G401 (cell line): ENCODE measurements around the gene TLE6. TPM values are rescaled to one million over a fixed set of nuclear protein-coding genes. Genes with fewer than 3 reads are reported as not detected.
"Not testable (repeated sequence)": the region's sequence is repeated elsewhere in the genome, so short reads cannot be mapped to it uniquely, and the experiment has no call there.

Experiments
- DNase-seq: peaks from one replicate; pipeline ENCODE4 v3.0.0-alpha.2; 2015; ENCODE audit warnings: low spot score
- in situ Hi-C: cut with HindIII; loops from 2 replicates; pipeline ENCODE4 v1.10.0; 2016; ENCODE audit warnings: low sequenced_read_pairs, mixed read lengths
- total RNA-seq: library from RNA; depleted of rRNA; stranded (reverse); fragments of >200 nt; shearing (Covaris generic); gene quantifications from 2 replicates; pipeline ENCODE4 v1.2.3, GENCODE V29; 2014

The TLE6 gene
- total RNA-seq, 1 experiment from 2014 or later: 10.4 TPM

DNA sequence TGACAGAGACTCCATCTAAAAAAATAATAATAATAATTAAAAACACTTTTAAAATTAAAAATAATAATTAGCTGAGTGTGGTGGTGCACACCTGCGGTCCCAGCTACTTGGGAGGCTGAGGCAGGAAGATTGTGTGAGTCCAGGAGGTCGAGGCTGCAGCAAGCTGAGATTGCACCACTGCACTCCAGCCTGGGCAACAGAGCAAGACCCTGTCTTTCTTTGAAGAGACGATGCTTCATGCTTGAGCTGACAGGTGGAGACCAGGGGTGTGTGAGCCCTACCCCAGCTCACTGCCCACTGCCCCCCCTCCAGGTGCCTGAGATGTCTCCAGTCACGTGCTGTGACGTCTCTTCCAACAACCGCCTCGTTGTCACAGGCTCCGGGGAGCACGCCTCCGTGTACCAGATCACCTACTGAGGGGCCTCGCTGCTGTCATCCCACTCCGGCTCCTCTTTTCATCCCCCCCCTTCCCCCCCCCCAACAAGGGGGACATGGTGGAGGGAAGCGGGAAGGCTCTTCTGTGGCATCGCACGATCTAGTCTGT, 17.3 kb downstream of the TLE6 start:
- in situ Hi-C loops: no loop called here
- DNase-seq: no peak

GRCh38 chr19:2997720-2998119, 20.4 kb downstream of the TLE6 start:
- in situ Hi-C loops: no loop called here
- DNase-seq: no peak

DNA sequence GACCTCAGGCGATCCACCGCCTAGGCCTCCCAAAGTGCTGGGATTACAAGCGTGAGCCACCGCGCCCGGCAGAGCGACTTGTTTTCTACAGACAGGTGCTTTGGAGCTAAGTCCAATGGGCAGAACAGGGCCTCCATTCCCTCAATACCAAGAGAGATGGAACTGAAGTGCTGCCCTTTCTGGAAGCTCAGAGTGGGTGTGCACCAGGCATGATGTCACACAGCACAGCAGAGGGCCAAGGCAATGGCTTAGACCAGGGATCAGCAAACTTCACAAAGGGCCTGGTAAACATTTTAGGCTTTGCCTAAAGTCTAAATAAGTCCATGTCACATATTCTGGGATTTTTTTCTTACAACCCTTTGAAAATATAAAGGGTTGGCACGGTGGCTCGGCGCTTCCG, 21.3 kb downstream of the TLE6 start:
- in situ Hi-C loops: no loop called here
- no peak for DNase-seq

GRCh38 chr19:3001235-3001800, 24.0 kb downstream of the TLE6 start:
- in situ Hi-C loops: no loop called here
- no peak for DNase-seq

- DNase-seq: no peak
These were observed 25.7 kb downstream of the TLE6 start for GRCh38 chr19:3003046-3003445.

DNA sequence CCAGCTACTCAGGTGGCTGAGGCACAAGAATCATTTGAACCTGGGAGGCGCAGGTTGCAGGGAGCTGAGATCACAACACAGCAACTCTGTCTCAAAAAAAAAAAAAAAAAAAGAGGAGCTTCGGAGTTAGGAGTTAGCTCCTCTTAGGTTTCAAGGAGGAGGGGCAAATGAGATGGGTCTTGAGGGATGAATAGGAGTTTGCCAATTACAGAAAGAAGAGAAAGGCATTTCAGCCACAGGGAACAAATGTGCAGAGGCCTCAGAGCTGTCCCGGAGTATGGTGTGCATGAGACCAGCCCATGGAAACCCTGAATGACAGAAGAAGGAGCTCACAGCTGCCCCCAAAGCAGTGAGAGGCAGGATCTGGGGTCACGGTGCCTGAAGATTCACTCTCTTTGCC, 27.2 kb downstream of the TLE6 start:
- DNase-seq: no peak
- in situ Hi-C loops: no loop called here

More at GRCh38 chr19:3003046-3003445, 25.7 kb downstream of the TLE6 start:
- in situ Hi-C loops: no loop called here

- DNase-seq: no peak
- in situ Hi-C loops: no loop called here
These were observed 28.0 kb downstream of the TLE6 start for GRCh38 chr19:3005345-3005744.

DNA sequence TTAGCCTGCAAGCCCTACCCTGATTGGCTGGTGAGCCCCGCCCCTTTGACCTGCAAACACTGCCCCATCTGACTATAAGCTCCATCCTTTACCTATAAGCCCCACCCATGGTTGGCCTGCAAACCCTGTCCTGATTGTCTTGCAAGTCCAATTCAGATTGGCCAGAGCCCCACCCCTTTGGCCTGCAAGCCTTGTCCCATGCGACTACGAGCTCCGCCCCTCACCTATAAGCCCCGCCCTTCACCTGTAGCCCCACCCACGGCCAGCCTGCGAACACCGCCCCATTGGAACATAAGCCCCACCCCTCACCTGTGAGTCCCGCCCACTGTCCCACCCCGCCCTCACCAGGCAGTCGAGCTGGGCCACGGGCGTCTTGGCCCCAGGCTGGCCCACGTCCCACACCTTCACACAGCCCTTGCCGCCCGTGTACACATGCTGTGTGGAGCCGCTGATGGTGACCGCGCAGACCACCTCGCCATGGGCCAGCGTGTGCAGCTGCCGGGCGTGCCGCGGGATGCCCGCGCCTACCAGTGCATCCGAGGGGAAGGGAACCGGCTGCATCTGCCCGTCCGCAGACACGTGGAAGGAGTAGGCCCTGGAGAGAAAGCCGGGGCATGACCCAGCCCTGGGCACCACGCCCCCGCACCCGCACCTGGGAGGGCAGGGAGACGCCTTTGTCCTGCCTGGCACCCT, 28.9 kb downstream of the TLE6 start:
- in situ Hi-C loops: no loop called here
- DNase-seq: no peak

DNA sequence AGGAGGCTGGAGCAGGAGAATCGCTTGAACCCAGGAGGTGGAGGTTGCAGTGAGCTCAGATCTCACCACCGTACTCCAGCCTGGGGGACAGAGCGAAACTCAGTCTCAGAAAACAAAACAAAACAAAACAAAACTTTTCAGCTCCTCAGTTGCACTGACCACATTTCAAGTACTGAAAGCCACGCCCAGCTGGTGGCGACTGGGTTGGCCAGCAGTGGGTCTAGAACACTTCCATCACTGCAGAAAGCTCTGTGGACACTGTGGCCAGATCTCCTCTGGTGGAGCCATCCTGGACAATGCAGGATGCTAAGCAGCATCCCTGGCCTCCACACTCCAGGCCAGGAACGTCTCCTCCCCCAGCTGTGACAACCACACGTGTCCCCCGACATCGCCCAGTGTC, 30.6 kb downstream of the TLE6 start:
- in situ Hi-C loops: no loop called here
- DNase-seq: no peak

DNA sequence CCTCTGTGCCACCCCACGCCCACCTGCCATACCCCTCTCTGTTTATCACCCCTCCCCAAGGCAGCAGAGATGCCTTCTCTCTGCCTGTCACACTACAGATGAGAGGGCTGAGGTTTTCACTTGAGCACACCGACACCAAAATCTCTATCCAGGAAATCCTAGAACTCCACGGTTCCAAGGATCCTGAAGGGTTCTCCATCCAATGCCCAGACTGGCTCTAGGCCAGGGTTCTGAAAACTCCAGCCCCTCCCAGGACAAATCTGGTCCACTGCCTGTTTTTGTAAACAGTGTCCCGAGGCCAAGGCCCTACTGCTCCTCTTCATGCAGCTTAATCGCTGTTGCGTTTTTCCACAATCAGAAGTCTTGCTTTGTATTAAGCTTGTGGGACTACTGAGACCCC, 31.6 kb downstream of the TLE6 start:
- no peak for DNase-seq
- in situ Hi-C loops: no loop called here

DNA sequence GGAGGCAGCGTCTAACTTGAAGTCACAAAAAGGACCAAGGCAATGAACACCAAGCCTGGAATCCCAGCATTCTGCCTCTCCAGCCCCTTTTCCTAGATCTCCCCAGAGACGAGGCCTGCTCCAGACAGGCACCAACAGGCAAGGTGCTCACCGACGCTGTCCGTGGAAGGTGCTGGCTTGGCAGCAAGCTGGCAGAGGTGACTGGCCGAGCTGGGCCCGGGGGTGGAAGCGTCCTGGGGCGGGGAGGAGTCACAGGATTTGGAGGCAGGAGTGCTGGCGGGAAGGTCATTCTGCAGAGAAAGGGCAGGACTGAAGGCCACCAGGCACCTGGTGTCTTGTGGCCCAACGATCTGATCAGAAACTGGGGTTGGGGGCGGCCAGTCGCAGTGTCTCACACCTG, 33.5 kb downstream of the TLE6 start:
- DNase-seq: no peak
- in situ Hi-C loops: no loop called here

DNA sequence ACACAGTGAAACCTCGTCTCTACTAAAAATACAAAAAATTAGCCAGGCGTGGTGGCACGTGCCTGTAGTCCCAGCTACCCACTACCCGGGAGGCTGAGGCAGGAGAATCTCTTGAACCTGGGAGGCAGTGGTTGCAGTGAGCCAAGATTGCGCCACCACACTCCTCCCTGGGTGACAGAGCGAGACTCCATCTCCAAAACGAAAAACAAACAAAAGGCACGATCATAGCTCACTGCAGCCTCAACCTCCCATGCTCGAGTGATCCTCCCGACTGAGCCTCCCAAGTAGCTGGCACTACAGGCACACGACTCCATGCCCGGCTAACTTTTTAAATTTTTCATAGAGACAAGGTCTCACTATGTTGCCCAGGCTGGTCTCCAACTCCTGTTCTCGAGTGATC, 34.7 kb downstream of the TLE6 start:
- DNase-seq, in situ Hi-C loops: not testable (repeated sequence)

DNA sequence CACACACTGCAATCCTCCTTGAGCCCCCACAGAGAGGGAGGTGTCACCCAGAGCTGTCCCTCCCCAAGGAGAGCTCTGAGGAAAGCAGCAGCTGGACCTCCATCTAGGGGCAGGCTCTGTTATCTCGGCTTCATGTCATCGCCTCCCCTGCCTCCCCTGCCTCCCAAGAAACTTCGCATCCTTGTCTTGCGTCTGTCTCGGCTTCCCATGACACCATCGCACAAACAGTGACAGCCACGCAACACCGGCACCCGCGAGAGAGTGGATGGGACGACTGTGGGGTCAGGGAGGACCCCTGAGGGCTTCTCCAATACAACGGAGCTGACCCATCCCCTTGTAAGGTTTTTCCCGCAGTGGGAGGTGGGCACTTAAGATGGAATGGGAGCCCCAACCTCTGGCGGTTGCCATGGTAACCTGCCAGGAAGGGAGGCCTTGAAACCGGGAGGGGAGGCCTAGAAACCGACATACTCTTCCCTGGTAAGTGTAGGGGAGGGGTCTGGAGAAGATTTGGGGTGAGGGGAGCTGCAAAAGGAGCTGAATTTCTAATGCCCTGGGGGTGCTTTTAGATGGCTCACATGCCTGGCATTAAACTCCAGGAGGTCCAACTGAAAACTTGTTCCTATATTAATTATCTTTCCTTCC, 35.4 kb downstream of the TLE6 start:
- in situ Hi-C loops: no loop called here
- DNase-seq: no peak

GRCh38 chr19:3013263-3013725, 35.9 kb downstream of the TLE6 start:
- in situ Hi-C loops: no loop called here
- no peak for DNase-seq

DNA sequence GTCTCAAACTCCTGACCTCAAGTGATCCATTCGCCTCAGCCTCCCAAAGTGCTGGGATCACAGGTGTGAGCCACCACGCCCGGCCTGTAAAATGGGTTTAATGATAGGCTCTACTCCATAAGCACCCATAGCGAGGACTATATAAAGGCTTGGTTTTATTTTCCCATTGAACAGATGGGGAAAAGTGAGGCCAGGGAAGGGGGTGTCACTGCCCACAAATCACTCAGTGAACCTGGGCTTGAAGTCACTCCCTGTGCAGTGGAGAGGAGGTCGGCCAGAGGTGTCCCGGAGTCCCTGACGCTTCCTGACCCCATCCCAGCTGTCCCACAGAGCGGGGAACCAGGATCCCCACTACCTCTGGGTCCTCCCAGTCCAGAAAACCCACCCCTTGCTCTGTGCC, 36.8 kb downstream of the TLE6 start:
- DNase-seq: no peak
- in situ Hi-C loops: no loop called here

DNA sequence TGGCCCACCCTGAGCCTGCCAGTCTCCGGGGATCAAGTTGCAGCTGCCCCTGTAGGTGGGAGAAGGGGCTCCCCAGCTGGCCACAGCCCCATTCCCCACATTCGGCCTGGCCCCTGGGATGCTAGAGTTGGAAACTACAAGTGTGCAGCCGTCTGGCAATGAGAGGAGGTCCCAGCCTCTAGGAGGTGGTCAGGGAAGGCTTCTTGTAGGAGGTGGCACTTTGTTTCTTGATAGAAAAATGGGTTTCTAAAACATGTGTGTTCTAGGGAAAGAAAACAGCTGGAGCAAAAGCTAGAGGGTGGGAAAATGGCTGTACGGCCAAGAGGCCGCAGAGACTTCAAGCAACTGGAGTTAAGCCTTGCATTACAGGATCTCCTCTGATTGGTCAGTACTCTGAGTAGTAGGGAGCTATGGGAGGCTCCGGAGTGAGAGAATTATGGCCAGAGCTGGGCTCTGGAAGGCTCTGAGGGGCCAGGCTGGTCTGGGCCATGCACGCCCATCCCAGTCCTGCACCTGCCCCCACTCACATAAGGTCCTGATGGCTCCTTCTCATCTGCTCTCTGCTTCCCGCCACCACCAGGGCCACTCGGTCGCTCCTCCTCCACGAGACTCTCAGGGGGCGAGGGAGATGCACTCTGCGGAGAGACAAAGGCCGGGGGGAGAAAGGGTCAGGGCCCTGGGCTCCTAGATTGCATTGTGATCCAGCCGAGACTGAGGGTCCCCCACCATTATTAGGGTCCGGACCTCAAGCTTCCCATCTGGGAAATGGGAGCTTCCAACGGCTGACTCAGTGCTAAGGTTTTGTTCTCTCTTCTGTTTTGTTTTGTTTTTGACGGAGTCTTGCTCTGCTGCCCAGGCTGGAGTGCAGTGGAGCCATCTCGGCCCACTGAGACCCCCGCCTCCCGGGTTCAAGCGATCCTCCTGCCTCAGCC, 38.0 kb downstream of the TLE6 start:
- in situ Hi-C loops: no loop called here
- DNase-seq: no peak

- no peak for DNase-seq
- in situ Hi-C loops: no loop called here
These were observed 40.6 kb downstream of the TLE6 start for GRCh38 chr19:3017923-3018322.

DNA sequence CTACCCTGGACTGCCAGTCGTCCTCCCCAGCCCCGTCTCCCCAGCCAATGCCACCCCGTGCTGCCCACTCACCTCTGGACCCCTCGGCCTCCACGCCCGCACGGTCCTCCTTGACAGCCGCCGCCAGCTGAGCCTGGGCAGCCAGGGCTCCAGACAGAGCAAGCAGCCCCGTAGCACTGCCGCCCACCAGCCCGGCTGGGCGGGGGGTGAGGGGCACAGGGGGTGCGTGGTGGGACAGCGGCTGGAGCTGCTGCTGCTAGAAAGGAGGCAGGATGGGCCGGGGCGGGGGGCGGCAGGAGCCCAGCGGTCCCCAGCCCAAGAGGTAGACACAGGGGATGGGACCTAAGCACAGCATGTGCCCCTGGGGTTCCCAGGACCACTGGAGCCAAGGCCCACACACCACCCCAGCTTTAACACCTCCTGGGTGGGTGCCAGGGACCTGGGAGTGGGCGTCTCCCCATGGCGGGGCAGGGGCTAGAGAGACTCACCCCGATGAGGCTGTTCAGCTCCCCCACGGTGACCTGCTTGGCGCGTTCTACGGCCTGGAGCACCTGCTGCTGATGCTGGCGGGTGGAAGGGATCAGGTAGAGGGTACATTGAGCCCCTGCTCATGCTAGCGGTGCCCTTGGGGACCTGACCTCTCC, 42.0 kb downstream of the TLE6 start:
- no peak for DNase-seq
- in situ Hi-C loops: no loop called here
